ENCODE data around the gene SNTG2.

- TF ChIP-seq CTCF (IDR thresholded peaks at IDR 0.05): no peak
- no peak for TF ChIP-seq POLR2A (IDR thresholded peaks at IDR 0.05)
- TF ChIP-seq POLR2AphosphoS5 (IDR thresholded peaks at IDR 0.05): no peak
These were observed 288.0 kb downstream of the SNTG2 start for GRCh38 chr2:1238598-1239138.

Measured in prostate gland (tissue), 2 donors.